HG03432 (cell line): Measurements from ENCODE around the gene MAP3K12.
"Not testable (repeated sequence)": the region's sequence is repeated elsewhere in the genome, so short reads cannot be mapped to it uniquely, and the experiment has no call there.

Source experiments
- ATAC-seq: cut with Tn5 transposase; IDR thresholded peaks from one replicate; pipeline ENCODE4 v1.9.1; 2021; ENCODE audit warnings: mild to moderate bottlenecking, moderate library complexity; ENCODE audit not compliant: unreplicated experiment

Gene MAP3K12

GRCh38 chr12:53493610-53494391 is 5.5 kb downstream of the MAP3K12 start:
- no peak for ATAC-seq

GRCh38 chr12:53492830-53493609 is 6.2 kb downstream of the MAP3K12 start:
- peak; percentile 96 for ATAC-seq

GRCh38 chr12:53492188-53492587 is 7.1 kb downstream of the MAP3K12 start:
- ATAC-seq = no peak

GRCh38 chr12:53489242-53489864 is 9.9 kb downstream of the MAP3K12 start:
- no peak for ATAC-seq

GRCh38 chr12:53486736-53487487 is 12.3 kb downstream of the MAP3K12 start:
- no peak for ATAC-seq

GRCh38 chr12:53485955-53486735 is 13.1 kb downstream of the MAP3K12 start:
- ATAC-seq = no peak

- ATAC-seq = no peak
Observed at GRCh38 chr12:53484686-53485575, 14.3 kb downstream of the MAP3K12 start.

- no peak for ATAC-seq
Observed at GRCh38 chr12:53483979-53484377, 15.3 kb downstream of the MAP3K12 start.

GRCh38 chr12:53483225-53483978 is 15.9 kb downstream of the MAP3K12 start:
- no peak for ATAC-seq

GRCh38 chr12:53482626-53483168 is 16.6 kb downstream of the MAP3K12 start:
- ATAC-seq = no peak

- no peak for ATAC-seq
Observed at GRCh38 chr12:53481939-53482586, 17.2 kb downstream of the MAP3K12 start.

- ATAC-seq = not testable (repeated sequence)
Observed at GRCh38 chr12:53481458-53481857, 17.8 kb downstream of the MAP3K12 start.

GRCh38 chr12:53480491-53481442 is 18.5 kb downstream of the MAP3K12 start:
- no peak for ATAC-seq

GRCh38 chr12:53479331-53479730 is 19.9 kb downstream of the MAP3K12 start:
- no peak for ATAC-seq

- ATAC-seq = no peak
Observed at GRCh38 chr12:53478865-53479264, 20.4 kb downstream of the MAP3K12 start.

- ATAC-seq = no peak
Observed at GRCh38 chr12:53476769-53477209, 22.5 kb downstream of the MAP3K12 start.
